ENCODE measurements around the gene SERPINA12. TPM values are rescaled to one million over a fixed set of nuclear protein-coding genes. Genes with fewer than 3 reads are reported as not detected.

SERPINA12 gene
- total RNA-seq, 1 donor from 2014 or later = not detected

GRCh38 chr14:94451826-94452225 is 57.4 kb downstream of the SERPINA12 start:
- TF ChIP-seq CTCF (IDR thresholded peaks at IDR 0.05; ENCODE audit: insufficient read depth, low read depth, low read length) (no peak), EZH2 (IDR thresholded peaks at IDR 0.05; ENCODE audit: insufficient read depth, low read length) (no peak)
- Histone ChIP-seq H4K20me1 (ENCODE audit: insufficient read depth, low read length) (no peaks in the 10 kb centered on the region), H3K4me1 (ENCODE audit: insufficient read depth, low read length) (no peaks in the 10 kb centered on the region), H3K9me3 (ENCODE audit: insufficient read depth, low read depth, low read length) (no peaks in the 10 kb centered on the region), H3K4me2 (ENCODE audit: low read length) (no peak overlapping the region), H3K9ac (ENCODE audit: low read length) (no peak overlapping the region), H3K27me3 (ENCODE audit: insufficient read depth, low read length) (peaks cover 9% of the 10 kb centered on the region), H3K4me3 (ENCODE audit: insufficient read depth, low read depth, low read length) (no peak overlapping the region), H2AFZ (ENCODE audit: low read depth, low read length) (no peak overlapping the region), H3K27ac (ENCODE audit: low read depth, low read length) (no peak overlapping the region), H3K36me3 (ENCODE audit: insufficient read depth, low read length) (no peaks in the 10 kb centered on the region), H3K79me2 (ENCODE audit: insufficient read depth, low read length) (no peaks in the 10 kb centered on the region)
- Mint-ChIP-seq H3K4me1 (ENCODE audit: low read depth, unreplicated experiment) (no peaks in the 10 kb centered on the region), H3K9me3 (ENCODE audit: unreplicated experiment) (peaks cover 4% of the 10 kb centered on the region), H3K36me3 (ENCODE audit: low read depth, unreplicated experiment) (no peaks in the 10 kb centered on the region), H3K27ac (ENCODE audit: unreplicated experiment) (no peak overlapping the region), H3K4me3 (ENCODE audit: unreplicated experiment) (no peak overlapping the region), H3K27me3 (ENCODE audit: low read depth, unreplicated experiment) (peaks cover 36% of the 10 kb centered on the region)
- DNase-seq (ENCODE audit: low read depth) = no peak
- FAIRE-seq = no peak

GRCh38 chr14:94451091-94451771 is 58.0 kb downstream of the SERPINA12 start:
- Histone ChIP-seq H3K27me3 (ENCODE audit: insufficient read depth, low read length) (peaks cover 9% of the 10 kb centered on the region), H3K79me2 (ENCODE audit: insufficient read depth, low read length) (no peaks in the 10 kb centered on the region), H2AFZ (ENCODE audit: low read depth, low read length) (no peak overlapping the region), H3K4me1 (ENCODE audit: insufficient read depth, low read length) (no peaks in the 10 kb centered on the region), H3K4me2 (ENCODE audit: low read length) (no peak overlapping the region), H3K36me3 (ENCODE audit: insufficient read depth, low read length) (no peaks in the 10 kb centered on the region), H3K27ac (ENCODE audit: low read depth, low read length) (no peak overlapping the region), H3K4me3 (ENCODE audit: insufficient read depth, low read depth, low read length) (no peak overlapping the region), H4K20me1 (ENCODE audit: insufficient read depth, low read length) (no peaks in the 10 kb centered on the region), H3K9me3 (ENCODE audit: insufficient read depth, low read depth, low read length) (no peaks in the 10 kb centered on the region), H3K9ac (ENCODE audit: low read length) (no peak overlapping the region)
- Mint-ChIP-seq H3K27me3 (ENCODE audit: low read depth, unreplicated experiment) (peaks cover 36% of the 10 kb centered on the region), H3K27ac (ENCODE audit: unreplicated experiment) (no peak overlapping the region), H3K9me3 (ENCODE audit: unreplicated experiment) (peaks cover 4% of the 10 kb centered on the region), H3K4me3 (ENCODE audit: unreplicated experiment) (no peak overlapping the region), H3K36me3 (ENCODE audit: low read depth, unreplicated experiment) (no peaks in the 10 kb centered on the region), H3K4me1 (ENCODE audit: low read depth, unreplicated experiment) (no peaks in the 10 kb centered on the region)
- TF ChIP-seq EZH2 (IDR thresholded peaks at IDR 0.05; ENCODE audit: insufficient read depth, low read length) (no peak), CTCF (IDR thresholded peaks at IDR 0.05; ENCODE audit: insufficient read depth, low read depth, low read length) (no peak)
- no peak for FAIRE-seq
- DNase-seq (ENCODE audit: low read depth) = no peak

GRCh38 chr14:94450722-94451090 is 58.6 kb downstream of the SERPINA12 start:
- H4K20me1 ChIP-seq (ENCODE audit: insufficient read depth, low read length) = no peaks in the 10 kb centered on the region
- no peak overlapping the region for H3K27ac ChIP-seq (ENCODE audit: low read depth, low read length)
- no peaks in the 10 kb centered on the region for H3K79me2 ChIP-seq (ENCODE audit: insufficient read depth, low read length)
- H3K27me3 ChIP-seq (ENCODE audit: insufficient read depth, low read length) = peaks cover 9% of the 10 kb centered on the region
- H3K27me3 Mint-ChIP-seq (ENCODE audit: low read depth, unreplicated experiment) = peaks cover 36% of the 10 kb centered on the region
- H3K4me3 ChIP-seq (ENCODE audit: insufficient read depth, low read depth, low read length) = no peak overlapping the region
- no peak for DNase-seq (ENCODE audit: low read depth)
- no peaks in the 10 kb centered on the region for H3K36me3 Mint-ChIP-seq (ENCODE audit: low read depth, unreplicated experiment)
- H3K9me3 ChIP-seq (ENCODE audit: insufficient read depth, low read depth, low read length) = no peaks in the 10 kb centered on the region
- peaks cover 4% of the 10 kb centered on the region for H3K9me3 Mint-ChIP-seq (ENCODE audit: unreplicated experiment)
- no peaks in the 10 kb centered on the region for H3K4me1 Mint-ChIP-seq (ENCODE audit: low read depth, unreplicated experiment)
- H3K4me2 ChIP-seq (ENCODE audit: low read length) = no peak overlapping the region
- H3K36me3 ChIP-seq (ENCODE audit: insufficient read depth, low read length) = no peaks in the 10 kb centered on the region
- no peak for FAIRE-seq
- H3K4me3 Mint-ChIP-seq (ENCODE audit: unreplicated experiment) = no peak overlapping the region
- H3K27ac Mint-ChIP-seq (ENCODE audit: unreplicated experiment) = no peak overlapping the region
- no peak overlapping the region for H2AFZ ChIP-seq (ENCODE audit: low read depth, low read length)
- no peak overlapping the region for H3K9ac ChIP-seq (ENCODE audit: low read length)
- H3K4me1 ChIP-seq (ENCODE audit: insufficient read depth, low read length) = no peaks in the 10 kb centered on the region
- TF ChIP-seq CTCF (IDR thresholded peaks at IDR 0.05; ENCODE audit: insufficient read depth, low read depth, low read length) (no peak), EZH2 (IDR thresholded peaks at IDR 0.05; ENCODE audit: insufficient read depth, low read length) (no peak)
